ENCODE data around the gene PACSIN3.
A peak's percentile ranks its signal among the peaks of the same experiment; 100 is the strongest.

Gene PACSIN3

DNA sequence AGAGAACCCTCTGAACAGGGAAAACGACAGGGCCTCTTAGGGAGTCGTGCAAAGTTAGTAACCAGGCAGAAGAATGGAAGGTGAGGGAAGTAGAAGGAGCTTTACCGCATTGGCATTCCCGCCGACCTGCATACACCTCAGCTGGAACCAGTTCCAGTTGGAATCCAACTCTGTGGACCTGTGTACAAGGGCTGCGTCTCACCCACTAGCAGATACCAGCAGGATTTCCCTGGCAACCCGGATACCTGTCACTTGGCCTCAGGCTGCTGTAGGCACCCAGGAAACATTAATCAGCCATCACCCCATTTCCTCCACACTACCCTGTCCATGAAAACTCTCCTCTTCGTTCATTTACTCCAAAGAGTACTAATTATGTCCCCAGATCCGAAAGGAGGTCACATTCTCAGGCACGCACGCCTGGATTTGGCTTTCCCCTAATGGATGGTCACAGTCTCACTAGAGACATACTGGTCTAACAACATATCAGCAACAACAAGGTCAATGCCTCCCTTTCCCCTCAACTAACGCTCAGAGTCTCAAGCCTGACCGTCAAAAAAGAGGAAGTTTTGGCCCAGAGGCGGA is 10.4 kb downstream of the PACSIN3 start:
- DNase-seq = no peak

DNA sequence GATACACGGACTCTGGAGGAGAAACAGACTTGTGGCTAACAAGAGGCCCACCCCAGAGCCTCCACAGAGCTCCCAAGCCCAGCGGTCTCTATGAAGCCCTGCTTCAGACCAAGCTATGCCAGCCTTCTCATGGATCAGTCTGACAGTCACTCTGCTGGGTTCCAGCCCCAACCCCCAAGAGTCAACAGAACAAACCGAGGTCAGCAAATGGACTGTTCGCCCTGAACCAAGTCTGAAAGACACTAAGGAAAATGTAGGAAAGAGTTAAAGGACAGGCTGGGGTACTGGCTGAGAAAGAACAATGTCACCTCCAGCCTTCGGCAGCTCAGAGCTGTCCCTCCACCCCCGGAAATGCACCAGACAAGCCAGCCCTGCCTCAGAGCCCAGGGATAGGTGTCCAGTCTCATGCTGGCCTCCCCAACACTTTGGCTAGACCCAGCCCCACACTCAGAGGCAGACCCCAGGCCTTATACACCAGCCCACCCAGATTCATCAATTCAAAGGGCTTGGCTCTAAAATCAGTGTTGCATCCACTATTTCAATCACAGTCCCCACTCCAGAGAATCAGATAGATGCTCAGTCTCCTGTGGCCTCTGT is 13.4 kb downstream of the PACSIN3 start:
- DNase-seq = no peak

DNA sequence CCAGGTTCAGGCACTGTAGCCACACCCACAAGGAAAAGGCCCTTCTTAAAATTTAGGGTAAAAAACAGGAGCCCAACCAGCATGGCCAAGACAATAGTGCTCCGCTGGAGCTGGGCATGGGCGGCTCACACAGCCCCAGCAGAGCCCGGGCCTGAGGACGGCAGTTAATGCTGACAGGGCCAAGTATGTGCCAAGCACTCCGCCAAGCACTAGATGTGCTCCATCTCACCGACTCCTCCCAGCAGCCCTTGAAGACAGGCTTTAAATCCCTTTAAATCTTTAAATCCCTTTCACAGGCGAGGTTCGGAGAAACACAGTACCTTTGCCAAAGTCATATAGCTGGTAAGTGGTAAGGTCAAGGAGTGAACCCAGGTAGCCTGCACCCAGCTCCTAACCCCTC is 14.4 kb downstream of the PACSIN3 start:
- no peak for DNase-seq

- no peak for DNase-seq
These were observed 15.0 kb downstream of the PACSIN3 start for GRCh38 chr11:47171061-47171838.

DNA sequence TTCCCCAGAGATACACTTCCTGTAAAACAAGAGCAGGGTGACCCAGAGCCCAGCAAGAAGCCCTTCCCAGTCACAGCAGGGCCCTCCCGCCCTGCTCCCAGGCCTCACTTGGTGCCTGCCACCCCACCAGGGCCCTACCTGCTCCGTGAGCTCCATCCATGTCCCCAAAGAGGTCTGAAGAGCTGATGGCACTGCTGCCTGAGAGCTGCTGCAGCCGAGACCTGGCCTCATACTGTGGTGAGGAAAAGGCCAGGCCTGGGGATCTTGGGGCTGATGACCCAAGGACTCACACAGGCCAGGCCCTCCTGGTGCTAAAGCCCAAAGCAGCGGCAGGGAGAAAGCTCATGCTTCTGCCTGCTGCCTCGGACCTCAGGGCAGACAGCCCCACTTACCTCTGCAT is 19.9 kb downstream of the PACSIN3 start:
- no peak for DNase-seq

GRCh38 chr11:47165253-47165840 is 20.9 kb downstream of the PACSIN3 start:
- no peak for DNase-seq

GRCh38 chr11:47164321-47164720 is 21.9 kb downstream of the PACSIN3 start:
- no peak for DNase-seq

GRCh38 chr11:47163898-47164297 is 22.3 kb downstream of the PACSIN3 start:
- DNase-seq = no peak

DNA sequence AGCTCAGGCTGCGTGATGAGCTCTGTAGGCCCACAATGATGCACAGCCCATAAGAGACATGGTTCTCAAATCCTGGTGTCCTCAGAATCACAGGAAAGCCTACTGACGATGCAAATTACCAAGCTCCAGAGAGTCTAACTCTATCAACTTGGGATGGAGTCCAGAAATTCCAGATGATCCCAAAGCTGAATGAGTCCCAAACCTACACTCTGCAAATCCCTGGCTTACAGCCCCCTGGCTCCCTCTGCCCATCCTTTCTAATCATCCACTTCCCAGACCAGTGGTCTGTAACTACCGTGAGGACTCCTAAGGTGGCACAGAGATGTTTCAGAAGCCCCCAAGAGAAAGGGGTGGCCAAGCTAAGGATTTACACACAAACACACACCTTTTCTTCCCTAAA is 23.0 kb downstream of the PACSIN3 start:
- DNase-seq = no peak

DNA sequence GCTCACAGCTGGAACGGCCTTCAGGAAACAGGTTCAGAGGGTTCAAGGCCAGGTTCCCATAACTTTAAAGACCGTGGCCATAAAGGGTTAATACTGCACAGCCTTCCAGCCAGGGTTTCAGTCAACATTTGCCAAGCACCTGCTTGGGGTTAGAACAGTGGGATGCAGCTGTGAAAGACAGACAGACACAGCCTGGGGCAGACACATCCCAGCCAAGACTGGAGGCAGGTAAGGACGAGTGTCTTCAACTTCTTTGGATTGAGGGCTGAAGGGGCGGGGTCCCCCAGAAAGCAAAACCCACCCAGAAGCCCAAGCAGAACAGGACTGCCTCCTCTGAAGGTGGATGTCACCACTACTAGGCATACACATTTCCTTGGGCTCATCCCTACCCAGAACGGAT is 23.8 kb downstream of the PACSIN3 start:
- DNase-seq = no peak

- no peak for DNase-seq
These were observed 24.3 kb downstream of the PACSIN3 start for GRCh38 chr11:47161890-47162289.

DNA sequence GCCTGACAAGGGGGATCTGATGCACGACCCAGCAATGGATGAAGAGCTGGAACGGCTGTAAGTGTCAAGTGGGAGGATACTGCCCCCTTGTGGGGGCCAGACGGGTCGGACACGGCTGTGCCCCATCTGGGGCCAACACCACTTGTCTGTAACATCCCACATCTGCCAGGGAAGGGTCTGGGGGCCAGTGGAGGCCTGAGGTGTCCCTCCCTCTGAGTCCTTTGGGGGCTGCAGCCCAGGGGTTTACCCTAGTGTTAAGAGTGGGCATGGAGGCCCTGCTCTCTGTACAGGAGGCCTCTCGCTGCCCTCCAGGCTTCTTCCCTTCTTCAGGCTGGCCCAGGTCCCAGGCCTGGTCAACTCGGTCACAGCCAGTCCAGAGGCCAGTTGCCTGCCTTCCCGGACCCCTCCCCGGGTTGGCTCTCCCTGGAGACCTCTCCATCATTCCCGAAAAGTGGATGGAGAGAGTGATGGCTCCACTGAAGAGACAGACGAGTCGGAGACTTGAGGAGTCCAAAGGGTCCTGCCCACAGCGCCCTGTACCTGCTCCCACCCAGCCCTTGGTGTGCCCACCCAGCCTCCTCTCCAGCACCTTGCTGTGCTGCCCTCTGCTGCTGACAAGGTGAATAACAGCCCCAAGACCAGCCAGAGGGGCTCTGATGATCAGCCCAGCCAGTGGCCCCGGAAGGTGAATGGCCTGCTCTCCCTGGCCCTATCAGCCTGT is 24.9 kb downstream of the PACSIN3 start:
- DNase-seq = peak; percentile 24

- DNase-seq = no peak
These were observed 25.5 kb downstream of the PACSIN3 start for GRCh38 chr11:47160753-47161133.

DNA sequence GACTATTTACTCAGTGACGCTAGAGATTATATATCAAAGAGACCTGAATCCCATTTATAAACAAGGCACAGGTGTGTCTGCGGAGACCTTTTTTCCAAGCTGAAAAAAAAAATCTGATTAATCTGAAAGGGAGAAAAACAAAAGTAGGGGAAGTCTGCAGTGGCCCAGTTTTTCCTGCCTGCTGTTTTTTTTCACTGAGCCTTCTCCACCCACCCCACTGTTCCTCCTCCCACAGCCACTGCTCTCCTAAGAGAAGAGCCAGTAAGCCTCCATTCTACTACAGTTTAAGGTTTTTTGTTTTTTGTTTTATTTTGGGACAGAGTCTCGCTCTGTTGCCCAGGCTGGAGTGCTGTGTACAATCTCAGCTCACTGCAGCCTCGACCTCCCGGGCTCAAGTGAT is 28.0 kb downstream of the PACSIN3 start:
- no peak for DNase-seq

DNA sequence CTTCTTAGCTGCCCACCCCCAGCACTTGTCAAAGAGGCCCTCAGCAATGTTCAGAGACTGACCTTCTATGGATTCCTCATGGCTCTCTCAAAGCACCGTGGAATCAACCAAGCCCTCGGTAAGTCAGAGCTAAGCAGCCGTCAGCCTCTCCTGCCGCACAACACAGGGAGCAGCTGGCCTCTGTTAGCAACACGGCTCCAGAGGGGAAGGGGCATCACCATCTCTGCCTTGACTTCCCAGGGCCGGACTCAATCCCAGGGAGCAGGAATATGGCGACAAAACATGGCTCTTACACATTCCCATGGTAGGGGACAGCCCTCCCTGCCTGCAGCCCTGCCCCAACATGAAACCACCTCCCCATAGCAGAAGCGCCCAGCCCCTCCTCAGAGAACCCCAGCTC is 28.4 kb downstream of the PACSIN3 start:
- DNase-seq = no peak

DNA sequence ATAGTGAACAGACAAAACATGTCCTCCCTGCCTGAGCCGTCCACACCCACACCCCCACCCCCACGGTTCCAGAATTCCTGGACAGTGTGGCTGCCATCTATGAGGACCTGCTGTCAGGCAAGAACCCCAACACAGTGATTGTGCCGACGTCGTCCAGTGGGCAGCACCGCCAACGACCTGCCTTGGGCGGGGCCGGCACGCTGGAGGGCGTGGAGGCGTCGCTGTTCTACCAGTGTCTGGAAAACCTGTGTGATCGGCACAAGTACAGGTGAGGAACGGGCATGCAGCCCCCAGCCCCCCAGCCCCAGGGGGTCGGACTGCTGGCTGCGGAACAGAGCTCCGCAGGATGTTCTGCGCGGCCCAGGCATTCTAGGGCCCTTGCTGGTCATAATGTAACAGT is 29.3 kb downstream of the PACSIN3 start:
- no peak for DNase-seq

GRCh38 chr11:47156333-47156732 is 29.9 kb downstream of the PACSIN3 start:
- no peak for DNase-seq

- no peak for DNase-seq
These were observed 30.4 kb downstream of the PACSIN3 start for GRCh38 chr11:47155879-47156278.

DNA sequence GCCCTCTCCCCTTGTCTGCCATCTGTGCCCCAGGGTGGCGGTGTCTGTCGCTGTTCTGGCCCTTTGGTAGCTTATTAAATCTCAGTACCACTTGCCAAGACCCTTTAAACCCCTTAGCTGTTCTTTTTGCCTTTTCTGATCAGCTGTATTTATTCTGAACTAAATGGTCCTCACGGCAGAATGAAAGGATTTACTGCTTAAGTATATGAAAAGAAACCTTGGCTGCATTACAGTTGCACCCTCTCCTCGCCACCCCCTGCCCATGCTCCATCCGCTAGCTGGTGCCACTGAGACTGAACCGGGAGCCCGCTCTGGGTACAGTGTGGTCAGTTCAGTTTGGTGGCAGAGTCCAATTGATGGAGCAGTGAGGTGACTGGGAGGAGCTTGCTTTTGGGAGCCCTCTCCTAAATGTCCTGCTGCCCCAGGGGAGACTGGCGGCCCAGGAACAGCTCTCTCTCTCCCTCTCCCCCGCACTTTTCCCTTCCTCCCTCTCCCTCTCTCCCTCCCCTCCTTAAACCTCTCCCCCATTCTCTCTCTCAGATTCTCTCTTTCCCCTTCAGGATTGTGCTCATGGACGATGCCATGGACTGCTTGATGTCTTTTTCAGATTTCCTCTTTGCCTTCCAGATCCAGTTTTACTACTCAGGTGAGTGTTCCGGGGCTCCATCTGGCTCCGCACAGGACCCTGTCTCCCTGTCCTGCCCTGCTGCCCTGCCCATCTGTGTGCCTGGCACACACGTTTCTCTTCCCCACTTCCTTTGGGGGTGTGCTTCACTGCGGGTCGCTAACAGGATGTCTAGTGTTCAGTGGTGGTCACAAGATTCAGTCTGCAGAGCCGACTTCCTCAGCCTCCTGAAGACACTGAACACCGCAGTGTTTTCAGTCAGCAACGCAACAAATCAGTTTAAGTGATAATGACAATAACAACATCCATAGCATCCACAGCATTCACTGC is 31.3 kb downstream of the PACSIN3 start:
- no peak for DNase-seq

DNA sequence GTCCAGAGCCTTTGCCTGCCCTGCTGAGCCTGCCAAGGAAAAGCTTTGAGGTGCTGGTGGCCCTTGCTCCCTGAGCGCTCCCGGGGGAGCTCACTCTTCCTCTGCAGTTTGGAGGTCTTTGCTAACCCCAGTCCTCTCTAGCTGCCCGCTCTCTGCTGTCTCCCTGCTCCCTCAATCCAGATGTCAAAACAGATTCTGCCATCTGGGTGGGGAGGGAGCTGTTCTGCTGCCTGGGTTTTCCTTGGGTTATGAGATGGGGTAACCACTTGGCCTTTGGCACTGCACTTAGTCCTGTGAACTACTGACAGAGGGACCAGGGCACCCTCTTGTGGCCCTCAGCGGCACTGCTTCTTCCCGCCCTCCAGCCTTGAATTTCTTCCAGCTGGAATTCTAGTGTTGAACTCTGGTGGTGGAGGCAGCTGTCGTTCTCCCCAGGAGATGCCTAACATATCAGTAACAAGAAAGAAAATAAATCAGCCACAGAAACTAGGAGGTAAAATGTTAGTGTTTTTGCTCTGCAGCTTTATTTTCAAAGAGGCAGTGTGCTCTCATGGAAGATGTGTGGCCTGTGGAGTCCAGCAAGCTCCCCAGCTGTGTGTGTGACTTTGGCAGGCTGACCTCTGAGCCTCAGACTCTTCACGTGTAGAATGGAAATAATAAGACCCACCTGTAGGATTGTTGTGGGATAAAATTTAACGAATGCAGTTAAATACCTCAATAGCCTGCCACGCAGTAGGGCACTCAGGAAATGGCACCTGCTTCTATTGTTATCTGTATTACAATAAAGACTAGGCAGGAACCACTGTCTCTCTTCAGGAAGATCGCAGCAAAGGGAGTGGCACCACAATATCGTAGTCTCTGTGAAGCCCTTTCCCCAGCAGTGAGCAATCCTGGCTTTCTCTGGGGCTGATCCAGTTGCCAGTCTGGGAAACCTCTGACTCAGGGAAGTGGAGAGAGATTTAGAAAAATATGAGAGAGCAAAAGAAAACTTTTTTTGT is 33.0 kb downstream of the PACSIN3 start:
- peak; percentile 75 for DNase-seq

All from DMS79 treated with DMSO at 0.1 percent for 48 hours (cell line).